ENCODE results near the gene BLMH.

BLMH gene

DNA sequence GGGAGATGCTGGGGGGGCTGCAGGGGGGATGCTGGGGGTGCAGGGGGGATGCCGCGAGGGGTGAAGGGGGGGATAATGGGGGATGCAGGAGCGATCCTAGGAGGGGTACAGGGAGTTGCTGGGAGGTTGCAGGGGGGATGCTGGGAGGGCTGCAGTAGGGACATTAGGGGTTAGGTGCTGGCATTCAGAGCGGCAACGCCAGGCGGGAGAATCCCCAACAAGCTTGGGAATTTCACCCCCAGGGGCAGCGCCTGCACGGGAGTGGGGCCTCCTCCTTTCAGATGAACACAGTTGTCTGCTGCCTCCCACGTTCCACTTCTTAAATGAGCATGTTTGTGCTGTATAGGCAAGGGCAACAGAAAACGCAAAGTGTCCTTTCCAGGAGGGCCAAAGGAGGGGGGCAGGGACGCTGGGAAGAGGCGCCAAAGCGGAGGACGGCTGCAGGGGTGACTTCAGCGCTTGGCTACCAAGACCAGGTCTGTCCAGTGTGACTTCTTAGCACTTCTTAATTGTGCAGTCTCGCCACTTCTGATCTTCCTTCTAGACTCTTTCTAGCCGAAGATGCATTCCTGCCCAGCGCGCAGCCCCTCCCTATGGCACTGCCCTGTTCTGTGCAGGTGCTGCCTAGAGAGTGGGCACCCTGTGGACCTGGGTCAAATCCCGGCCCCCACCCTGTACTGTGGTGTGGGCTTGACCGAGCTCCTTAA, 54.3 kb downstream of the BLMH start:
- Histone ChIP-seq H3K27me3 (replicated peaks; ENCODE audit: control insufficient read depth, insufficient read depth, low read length) (no peaks in the 10 kb centered on the region), H3K36me3 (ENCODE audit: control insufficient read depth, insufficient read depth, low read length) (no peaks in the 10 kb centered on the region), H3K4me3 (replicated peaks; ENCODE audit: low read depth, low read length) (no peak overlapping the region)
- TF ChIP-seq, protein P1, sequence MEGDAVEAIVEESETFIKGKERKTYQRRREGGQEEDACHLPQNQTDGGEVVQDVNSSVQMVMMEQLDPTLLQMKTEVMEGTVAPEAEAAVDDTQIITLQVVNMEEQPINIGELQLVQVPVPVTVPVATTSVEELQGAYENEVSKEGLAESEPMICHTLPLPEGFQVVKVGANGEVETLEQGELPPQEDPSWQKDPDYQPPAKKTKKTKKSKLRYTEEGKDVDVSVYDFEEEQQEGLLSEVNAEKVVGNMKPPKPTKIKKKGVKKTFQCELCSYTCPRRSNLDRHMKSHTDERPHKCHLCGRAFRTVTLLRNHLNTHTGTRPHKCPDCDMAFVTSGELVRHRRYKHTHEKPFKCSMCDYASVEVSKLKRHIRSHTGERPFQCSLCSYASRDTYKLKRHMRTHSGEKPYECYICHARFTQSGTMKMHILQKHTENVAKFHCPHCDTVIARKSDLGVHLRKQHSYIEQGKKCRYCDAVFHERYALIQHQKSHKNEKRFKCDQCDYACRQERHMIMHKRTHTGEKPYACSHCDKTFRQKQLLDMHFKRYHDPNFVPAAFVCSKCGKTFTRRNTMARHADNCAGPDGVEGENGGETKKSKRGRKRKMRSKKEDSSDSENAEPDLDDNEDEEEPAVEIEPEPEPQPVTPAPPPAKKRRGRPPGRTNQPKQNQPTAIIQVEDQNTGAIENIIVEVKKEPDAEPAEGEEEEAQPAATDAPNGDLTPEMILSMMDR (IDR thresholded peaks at IDR 0.05; ENCODE audit: insufficient read depth, low read length, poor library complexity, severe bottlenecking) = no peak
- no peak for DNase-seq (ENCODE audit: extremely low read depth, insufficient read length)

DNA sequence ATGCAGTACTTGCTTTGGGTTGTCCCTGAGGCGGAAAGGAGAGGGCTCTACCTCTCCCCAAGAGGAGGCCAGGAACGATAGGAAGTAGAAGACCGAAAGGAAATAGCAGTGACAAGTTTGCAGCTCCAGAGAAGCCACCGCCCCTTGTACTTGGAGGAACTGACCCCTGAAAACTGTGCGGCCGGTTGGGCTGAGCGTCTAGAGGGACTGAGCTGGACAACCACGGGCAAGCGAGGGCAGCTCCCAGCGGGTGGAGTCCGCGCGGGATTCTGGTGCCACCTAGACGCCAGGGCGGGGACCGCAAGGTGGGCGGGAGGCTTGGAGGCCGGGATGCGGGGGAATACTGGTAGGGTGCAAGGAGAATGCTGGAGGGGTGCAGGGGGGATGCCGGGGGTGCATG, 55.0 kb downstream of the BLMH start:
- Histone ChIP-seq H3K4me3 (replicated peaks; ENCODE audit: low read depth, low read length) (peak overlapping the region; percentile 33), H3K27me3 (replicated peaks; ENCODE audit: control insufficient read depth, insufficient read depth, low read length) (no peaks in the 10 kb centered on the region), H3K36me3 (ENCODE audit: control insufficient read depth, insufficient read depth, low read length) (no peaks in the 10 kb centered on the region)
- DNase-seq (ENCODE audit: extremely low read depth, insufficient read length) = no peak
- TF ChIP-seq, protein P1 (IDR thresholded peaks at IDR 0.05; ENCODE audit: insufficient read depth, low read length, poor library complexity, severe bottlenecking) = peak; percentile 68

DNA sequence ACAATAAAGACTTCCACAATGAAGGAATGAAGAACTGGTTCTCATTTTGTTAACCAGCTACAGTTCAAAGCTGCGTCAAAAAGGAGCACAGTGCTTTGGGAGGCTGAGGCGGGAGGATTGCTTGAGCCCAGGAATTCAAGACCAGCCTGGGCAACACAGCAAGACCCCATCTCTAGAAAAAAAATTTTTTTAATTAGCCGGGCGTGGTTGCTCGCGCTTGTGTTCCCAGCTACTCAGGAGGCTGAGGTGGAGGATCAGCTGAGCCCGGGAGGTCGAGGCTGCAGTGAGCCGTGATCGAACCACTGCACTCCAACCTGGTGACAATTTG, 55.5 kb downstream of the BLMH start:
- TF ChIP-seq, protein P1 (IDR thresholded peaks at IDR 0.05; ENCODE audit: insufficient read depth, low read length, poor library complexity, severe bottlenecking) = no peak
- no peaks in the 10 kb centered on the region for H3K27me3 ChIP-seq (replicated peaks; ENCODE audit: control insufficient read depth, insufficient read depth, low read length)
- H3K36me3 ChIP-seq (ENCODE audit: control insufficient read depth, insufficient read depth, low read length) = no peaks in the 10 kb centered on the region
- no peak for DNase-seq (ENCODE audit: extremely low read depth, insufficient read length)
- H3K4me3 ChIP-seq (replicated peaks; ENCODE audit: low read depth, low read length) = peak overlapping the region; percentile 55

DNA sequence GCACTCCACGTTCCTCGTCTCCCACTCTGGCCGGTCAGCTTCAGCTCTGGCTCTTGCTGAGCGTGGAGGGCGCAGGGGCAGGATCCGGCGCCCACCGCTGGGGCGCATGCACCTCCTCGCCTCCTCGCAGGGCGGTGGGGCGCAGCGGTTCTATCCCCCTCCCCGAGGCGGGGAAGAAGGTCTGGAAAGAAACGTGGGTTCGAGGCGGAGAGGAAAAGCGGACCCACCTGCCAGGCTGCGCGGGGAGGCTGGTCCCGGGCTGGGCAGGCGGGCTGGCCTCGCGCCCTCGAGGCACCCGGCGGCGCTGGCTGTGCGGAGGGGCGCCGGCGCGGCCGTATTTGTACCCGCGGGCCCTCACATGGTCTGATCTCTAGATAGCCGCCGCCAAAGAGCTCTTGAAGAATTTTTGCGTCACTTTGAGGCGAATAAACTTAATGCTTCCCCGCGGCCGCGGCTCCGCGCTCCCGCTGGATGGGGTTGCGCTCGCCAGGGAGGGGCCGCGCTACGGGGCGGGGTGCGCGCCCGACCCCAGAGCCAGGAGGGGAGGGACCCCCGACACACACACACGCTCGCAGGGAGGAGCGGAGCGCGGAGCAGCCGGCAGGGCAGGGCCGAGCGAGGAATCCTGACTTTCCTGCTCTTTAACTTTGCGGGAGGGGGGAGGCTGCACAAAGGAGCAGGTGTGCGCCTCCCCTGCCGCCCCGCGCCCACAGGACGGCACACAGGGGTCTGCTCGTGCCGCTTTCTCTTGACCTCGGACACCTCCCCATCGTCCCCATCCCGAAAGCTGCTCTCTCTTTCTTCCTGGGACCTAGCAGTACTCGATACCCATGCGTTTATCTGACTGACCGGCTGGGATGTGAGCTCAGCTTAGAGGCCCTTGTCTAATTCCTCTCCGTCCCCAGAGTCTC, 56.1 kb downstream of the BLMH start, which contains the start of gene SLC6A4:
SLC6A4 (minus strand) TSS at position 312 of the 911 bp plus-strand sequence. CDS start 13,739 bp downstream, outside the sequence.
- Histone ChIP-seq H3K4me3 (replicated peaks; ENCODE audit: low read depth, low read length) (peak within 1 kb of the TSS; percentile 55), H3K27me3 (replicated peaks; ENCODE audit: control insufficient read depth, insufficient read depth, low read length) (no peaks in the 10 kb centered on the region), H3K36me3 (ENCODE audit: control insufficient read depth, insufficient read depth, low read length) (no peaks in the 10 kb centered on the region)
- TF ChIP-seq, protein P1 (IDR thresholded peaks at IDR 0.05; ENCODE audit: insufficient read depth, low read length, poor library complexity, severe bottlenecking) = no peak
- no peak for DNase-seq (ENCODE audit: extremely low read depth, insufficient read length)

DNA sequence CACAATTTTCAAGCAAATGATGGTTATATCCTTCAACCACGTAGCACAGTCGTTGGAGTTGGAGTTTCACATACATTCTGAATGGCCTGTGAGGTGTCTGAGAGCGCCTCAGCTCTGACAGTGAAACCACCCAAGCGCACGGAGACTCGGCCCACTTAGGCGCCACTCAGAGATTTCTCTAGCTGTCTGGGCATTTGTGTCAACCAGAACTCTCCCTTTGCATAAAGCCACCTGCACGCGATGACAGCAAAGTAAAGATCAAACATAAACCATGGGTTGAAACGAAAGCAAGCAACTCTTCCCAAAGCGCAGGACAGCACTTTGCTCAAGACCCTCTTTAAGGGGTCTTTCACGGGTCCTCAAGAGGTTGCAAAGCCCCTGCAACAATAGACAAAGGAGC, 56.8 kb downstream of the BLMH start:
- Histone ChIP-seq H3K4me3 (replicated peaks; ENCODE audit: low read depth, low read length) (no peak overlapping the region), H3K36me3 (ENCODE audit: control insufficient read depth, insufficient read depth, low read length) (no peaks in the 10 kb centered on the region), H3K27me3 (replicated peaks; ENCODE audit: control insufficient read depth, insufficient read depth, low read length) (no peaks in the 10 kb centered on the region)
- TF ChIP-seq, protein P1 (IDR thresholded peaks at IDR 0.05; ENCODE audit: insufficient read depth, low read length, poor library complexity, severe bottlenecking) = no peak
- peak; percentile 61 for DNase-seq (ENCODE audit: extremely low read depth, insufficient read length)
